PFSK-1 (cell line): ENCODE results near the gene ATG9A.

Experiments
- FOXP2 ChIP-seq: optimal IDR thresholded peaks from 2 replicates; pipeline ENCODE3; 2011; ENCODE audit warnings: borderline replicate concordance, control low read depth, inconsistent platforms; ENCODE audit not compliant: insufficient read depth; ENCODE audit errors: extremely low read length, extremely low read depth
- POLR2AphosphoS5 ChIP-seq: IDR thresholded peaks from 2 replicates; pipeline ENCODE4 v1.6.1; 2012; ENCODE audit warnings: low read depth, mild to moderate bottlenecking, control low read depth, low read length, moderate library complexity
- SIN3A ChIP-seq: IDR thresholded peaks from 2 replicates; pipeline ENCODE4 v1.6.1; 2012; ENCODE audit warnings: mild to moderate bottlenecking, low read length, moderate library complexity, borderline replicate concordance; ENCODE audit not compliant: insufficient read depth
- TAF1 ChIP-seq: IDR thresholded peaks from 2 replicates; pipeline ENCODE4 v1.6.1; 2012; ENCODE audit warnings: low read length, control low read depth, borderline replicate concordance; ENCODE audit not compliant: insufficient read depth
- TF ChIP-seq, protein P1 (sequence below), 2 experiments: IDR thresholded peaks; 2 replicates each; pipeline versions ENCODE4 v1.6.1 to v1.8.0; 2011 to 2012; ENCODE audit warnings: low read depth in 2 of 2, low read length in 2 of 2, control low read depth in 1 of 2, inconsistent platforms in 1 of 2, mild to moderate bottlenecking in 1 of 2, moderate library complexity in 1 of 2; ENCODE audit not compliant: insufficient read depth in 1 of 2

ATG9A gene

DNA sequence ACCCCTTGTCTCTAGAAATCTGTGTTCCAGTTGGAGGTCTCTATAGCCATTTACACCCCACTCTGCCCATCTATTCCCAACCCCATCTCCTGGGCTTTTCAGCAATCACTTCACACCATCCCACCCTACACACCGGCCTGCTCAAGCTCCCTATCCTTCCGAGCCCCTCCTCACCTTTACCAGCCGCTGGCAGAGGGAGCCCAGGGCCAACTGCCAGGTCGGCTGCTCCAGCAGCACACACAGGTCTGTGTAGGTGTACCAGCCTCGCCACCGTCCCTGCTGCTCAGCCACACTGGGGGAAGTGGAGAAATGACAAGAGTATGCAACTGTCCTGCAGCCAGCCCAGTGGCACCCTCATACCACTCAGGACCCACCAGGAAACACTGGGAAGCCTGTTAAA, 56.3 kb downstream of the ATG9A start:
- TF ChIP-seq, protein P1, sequence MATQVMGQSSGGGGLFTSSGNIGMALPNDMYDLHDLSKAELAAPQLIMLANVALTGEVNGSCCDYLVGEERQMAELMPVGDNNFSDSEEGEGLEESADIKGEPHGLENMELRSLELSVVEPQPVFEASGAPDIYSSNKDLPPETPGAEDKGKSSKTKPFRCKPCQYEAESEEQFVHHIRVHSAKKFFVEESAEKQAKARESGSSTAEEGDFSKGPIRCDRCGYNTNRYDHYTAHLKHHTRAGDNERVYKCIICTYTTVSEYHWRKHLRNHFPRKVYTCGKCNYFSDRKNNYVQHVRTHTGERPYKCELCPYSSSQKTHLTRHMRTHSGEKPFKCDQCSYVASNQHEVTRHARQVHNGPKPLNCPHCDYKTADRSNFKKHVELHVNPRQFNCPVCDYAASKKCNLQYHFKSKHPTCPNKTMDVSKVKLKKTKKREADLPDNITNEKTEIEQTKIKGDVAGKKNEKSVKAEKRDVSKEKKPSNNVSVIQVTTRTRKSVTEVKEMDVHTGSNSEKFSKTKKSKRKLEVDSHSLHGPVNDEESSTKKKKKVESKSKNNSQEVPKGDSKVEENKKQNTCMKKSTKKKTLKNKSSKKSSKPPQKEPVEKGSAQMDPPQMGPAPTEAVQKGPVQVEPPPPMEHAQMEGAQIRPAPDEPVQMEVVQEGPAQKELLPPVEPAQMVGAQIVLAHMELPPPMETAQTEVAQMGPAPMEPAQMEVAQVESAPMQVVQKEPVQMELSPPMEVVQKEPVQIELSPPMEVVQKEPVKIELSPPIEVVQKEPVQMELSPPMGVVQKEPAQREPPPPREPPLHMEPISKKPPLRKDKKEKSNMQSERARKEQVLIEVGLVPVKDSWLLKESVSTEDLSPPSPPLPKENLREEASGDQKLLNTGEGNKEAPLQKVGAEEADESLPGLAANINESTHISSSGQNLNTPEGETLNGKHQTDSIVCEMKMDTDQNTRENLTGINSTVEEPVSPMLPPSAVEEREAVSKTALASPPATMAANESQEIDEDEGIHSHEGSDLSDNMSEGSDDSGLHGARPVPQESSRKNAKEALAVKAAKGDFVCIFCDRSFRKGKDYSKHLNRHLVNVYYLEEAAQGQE (IDR thresholded peaks at IDR 0.05; ENCODE audit: insufficient read depth in 1 of 2, low read depth in 2 of 2, low read length in 2 of 2): no peak
- TF ChIP-seq POLR2AphosphoS5: no peak
- TF ChIP-seq TAF1: no peak
- no peak for TF ChIP-seq SIN3A
- no peak for TF ChIP-seq FOXP2

DNA sequence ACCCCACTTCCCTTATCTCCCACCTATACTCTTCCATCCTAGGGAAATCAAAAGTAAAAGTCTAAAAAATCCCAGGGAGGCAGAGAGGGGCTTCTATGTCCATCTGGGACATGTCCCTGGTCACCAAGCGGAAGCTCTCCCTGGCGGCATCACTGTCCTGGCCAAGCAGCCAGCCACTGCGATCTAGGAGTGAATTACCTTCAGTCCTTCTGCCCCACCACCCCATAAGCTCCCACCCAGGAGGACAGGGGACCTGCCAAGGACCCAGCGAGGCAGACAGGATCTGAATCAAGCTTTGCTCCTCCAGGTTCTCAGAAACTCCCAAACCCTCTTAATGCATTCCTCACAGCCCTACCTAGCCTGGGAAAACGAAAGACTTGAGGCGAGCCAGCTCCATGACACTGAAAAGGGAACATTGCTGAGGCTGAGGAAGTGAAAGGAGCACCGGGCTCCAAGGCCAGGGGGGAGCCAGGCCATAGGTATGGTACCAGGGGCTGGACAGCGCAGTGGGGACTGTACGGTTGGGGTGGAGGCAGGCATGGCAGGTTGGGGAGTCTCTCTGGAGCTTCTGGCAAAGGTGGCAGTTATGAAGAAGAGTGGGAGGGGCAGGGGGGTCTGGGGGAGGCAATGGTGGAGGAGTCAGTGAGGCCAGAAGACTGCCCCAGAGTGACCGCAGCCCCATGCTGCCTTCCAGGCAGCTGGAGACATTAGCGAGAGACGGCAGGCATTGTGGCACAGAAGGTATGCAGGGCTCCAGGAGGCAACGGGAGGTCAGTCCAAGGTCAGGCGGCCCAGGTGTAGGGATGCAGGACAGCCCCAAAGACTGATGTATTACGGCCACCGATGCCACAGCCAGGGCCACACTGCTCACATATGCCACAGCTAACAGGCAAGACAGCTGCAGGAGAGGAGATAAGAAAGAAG, 56.9 kb downstream of the ATG9A start:
- TF ChIP-seq FOXP2 (no peak), SIN3A (no peak), POLR2AphosphoS5 (no peak), TAF1 (no peak)
- TF ChIP-seq, protein P1 (IDR thresholded peaks at IDR 0.05; ENCODE audit: insufficient read depth in 1 of 2, low read depth in 2 of 2, low read length in 2 of 2): no peak

DNA sequence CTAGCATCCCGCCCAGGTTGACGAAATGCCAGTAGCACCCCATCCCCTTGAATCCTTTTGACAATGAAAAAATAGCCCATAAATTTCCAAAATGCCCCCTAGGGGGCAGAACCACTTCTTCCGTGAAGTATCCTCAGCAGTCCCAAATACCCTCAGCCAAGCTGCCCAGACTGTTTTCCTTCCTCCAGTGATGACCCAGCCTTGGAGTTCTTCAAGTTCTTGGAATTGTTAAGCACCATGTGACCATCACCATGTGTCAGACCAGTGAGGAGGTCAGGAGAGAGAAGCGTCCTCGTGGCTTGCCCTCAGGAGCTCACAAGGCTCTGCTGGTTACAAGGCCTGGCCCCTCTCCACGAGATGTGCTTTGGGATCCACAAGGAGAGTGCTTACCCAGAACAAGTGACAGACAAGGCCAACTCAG, 58.2 kb downstream of the ATG9A start:
- TF ChIP-seq TAF1: no peak
- TF ChIP-seq, protein P1 (IDR thresholded peaks at IDR 0.05; ENCODE audit: insufficient read depth in 1 of 2, low read depth in 2 of 2, low read length in 2 of 2): no peak
- TF ChIP-seq SIN3A: no peak
- no peak for TF ChIP-seq FOXP2
- TF ChIP-seq POLR2AphosphoS5: no peak

DNA sequence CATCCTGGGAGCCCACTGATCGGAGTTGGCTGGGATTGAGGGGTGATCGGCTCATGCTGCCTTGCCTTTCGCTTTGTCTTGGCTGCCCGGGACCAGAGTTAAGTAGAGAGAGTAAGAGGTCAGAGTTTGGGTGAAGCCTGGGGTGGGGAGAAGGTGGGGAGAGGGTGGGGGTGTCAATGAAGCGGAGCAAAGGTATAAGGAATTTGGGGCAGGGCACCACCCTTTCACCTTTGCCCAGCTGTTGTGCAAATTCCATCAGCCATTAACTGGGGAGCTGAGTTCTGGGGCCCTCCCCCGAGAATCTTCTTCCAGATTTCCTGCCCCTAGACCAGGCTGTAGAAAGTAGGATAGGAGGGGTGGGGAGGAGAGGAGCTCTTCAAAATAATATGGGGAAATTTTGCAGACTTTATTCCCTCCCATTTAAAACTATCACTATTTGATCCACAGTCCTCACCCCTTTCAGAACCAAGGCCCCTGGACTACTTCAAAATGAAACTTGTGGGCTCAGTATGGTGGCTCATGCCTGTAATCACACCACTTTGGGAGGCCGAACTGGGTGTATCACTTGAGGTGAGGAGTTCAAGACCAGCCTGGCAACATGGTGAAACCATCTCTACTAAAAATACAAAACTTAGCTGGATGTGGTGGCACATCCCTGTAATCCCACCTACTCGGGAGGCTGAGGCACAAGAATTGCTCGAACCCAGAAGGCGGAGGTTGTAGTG, 59.3 kb downstream of the ATG9A start, which contains the start of gene SLC23A3:
SLC23A3 (minus strand) TSS at position 100 of the 725 bp plus-strand sequence; CDS start at position 55, 45 bp downstream.
- TF ChIP-seq POLR2AphosphoS5: no peak
- no peak for TF ChIP-seq SIN3A
